ENCODE measurements around the gene ZNF230.

ZNF230 gene

DNA sequence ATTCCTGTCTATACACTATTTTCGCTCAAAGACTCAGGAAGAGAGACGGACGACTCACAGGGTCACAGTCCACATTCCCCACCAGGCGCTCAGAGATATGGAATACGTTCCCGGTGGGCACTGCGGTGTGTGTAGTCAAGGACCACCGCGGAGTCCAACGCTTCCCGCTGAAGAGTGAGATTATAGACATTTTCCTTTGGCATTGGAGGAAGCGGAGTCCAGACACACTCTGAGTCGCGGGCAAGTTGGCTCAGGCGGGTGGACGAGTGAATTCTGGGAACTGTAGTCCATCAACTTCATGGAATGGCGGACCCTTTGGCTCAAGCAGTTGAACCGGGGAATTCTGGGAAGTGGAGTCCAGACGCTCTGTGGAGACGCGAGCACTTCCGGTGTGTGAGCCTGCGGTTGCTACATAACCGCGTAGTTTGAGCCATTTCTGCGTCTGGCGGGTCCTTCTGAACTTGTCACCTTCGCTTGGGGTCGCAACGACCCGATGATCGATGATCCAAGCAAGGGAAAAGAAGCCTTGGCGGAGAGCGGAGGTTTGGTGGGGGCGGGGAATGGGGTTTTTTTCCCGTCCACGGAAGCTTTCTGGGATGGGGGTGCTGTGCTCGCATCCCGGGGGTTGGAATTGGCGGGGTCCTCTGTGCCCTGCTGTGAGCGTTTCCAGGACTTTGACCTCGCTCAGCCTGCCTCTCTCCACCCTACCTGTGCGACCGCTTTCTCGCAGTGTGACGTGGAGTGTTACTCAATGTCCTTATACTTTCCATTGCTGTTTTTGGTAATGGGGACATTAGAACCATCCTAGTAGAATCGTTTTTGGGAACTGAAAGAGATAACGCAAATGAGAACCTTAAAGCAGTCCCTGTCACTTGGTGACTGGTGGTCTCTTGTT is at the start of gene ZNF230:
Gene ZNF230, plus strand, starts transcription at position 392 of the 895 bp plus-strand sequence. CDS start 4,122 bp downstream, outside the sequence.
- peak; percentile 67 for DNase-seq (ENCODE audit: low read depth)

DNA sequence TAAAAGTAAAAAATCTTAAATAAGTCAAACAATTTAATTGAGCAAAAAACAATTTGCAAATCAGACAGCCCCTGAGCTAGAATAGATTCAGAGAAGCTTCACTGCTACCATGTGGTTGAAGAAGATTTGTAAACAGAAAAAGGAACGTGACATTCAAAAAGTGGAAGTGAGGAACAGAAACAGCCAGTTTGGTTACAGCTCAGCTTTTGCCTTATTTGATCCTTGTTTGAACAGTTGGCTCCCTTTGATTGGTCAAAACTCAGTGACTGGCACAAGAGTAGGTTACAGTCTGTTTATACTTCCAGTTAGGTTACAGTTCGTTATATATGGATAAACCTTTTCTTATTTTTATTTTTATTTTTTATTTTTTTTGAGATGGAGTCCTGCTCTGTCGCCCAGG is 45.9 kb upstream of the ZNF230 start:
- DNase-seq (ENCODE audit: low read depth): no peak

DNA sequence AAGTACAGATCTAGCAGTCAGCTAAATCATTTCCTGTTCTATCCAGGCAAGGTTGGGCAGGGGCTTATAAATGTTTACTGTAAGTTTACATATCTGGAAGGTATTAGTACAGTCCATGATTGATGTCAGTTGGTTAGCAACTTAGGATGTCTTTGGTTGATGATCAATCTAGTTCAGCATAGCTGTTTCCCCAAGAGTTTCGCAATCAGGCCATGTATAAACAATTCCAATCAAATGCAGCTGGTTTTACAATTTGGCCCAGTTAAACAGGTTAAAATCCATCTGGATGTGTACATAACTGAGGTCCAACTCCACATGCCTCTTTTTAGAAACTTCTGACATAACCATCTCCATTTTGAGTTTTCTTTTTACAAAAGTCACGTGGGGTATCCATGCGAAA is 44.9 kb upstream of the ZNF230 start:
- DNase-seq (ENCODE audit: low read depth): no peak

- no peak for DNase-seq (ENCODE audit: low read depth)
Measured at GRCh38 chr19:43960411-43960810, 42.3 kb upstream of the ZNF230 start.

DNA sequence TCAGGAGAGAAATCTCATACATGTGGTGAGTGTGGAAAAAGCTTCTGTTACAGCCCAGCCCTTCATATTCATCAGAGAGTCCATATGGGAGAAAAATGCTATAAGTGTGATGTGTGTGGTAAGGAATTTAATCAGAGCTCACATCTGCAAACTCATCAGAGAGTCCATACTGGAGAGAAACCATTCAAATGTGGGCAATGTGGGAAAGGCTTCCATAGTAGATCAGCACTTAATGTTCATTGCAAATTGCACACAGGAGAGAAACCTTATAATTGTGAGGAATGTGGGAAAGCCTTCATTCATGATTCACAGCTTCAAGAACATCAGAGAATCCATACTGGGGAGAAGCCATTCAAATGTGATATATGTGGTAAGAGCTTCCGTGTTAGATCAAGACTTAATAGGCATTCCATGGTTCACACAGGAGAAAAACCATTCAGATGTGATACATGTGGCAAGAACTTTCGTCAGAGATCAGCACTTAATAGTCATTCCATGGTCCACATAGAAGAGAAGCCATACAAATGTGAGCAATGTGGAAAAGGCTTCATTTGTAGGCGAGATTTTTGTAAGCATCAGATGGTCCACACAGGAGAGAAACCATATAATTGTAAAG is 36.6 kb upstream of the ZNF230 start:
- no peak for DNase-seq (ENCODE audit: low read depth)

DNA sequence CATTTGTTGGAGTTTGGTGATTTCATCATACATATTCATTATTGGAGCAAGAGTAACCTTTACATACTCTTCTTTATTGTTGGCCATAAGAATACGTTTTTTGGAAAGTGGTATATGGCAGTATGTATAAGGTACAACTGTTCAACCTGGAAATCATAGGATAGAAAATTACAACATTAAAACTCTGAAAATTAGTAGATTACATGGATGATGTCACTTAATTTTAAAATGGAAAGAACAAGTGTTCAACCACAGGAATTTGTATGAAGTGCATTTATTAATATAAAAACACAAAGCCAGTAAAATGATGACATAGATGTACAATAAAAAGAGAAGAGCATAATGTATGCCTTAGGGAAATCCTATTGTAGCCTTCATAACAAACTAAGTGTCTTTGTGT is 26.0 kb upstream of the ZNF230 start:
- DNase-seq (ENCODE audit: low read depth): no peak

DNA sequence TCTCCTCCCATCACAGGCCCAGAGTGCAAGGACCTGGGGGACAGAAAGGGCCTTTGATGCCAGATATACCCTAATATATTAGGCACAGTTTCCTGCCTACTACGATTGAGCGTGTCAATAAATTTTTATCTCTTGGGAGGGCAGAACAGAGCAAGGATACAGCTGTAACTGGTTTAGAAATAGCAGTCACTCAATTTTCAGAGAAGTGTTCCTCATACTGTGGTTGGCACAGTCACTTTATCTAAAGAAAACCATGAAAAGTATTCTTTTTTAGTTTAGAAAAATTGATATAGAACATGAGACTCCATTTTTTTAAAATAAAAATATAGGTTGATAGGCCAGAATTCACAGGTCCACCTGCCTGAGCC is 19.2 kb upstream of the ZNF230 start:
- no peak for DNase-seq (ENCODE audit: low read depth)

- peak; percentile 56 for DNase-seq (ENCODE audit: low read depth)
Measured at GRCh38 chr19:43983912-43984686, 18.7 kb upstream of the ZNF230 start, which contains the start of gene ZNF155. Gene ZNF155, plus strand, starts transcription at chr19:43984188. Its CDS starts 4,356 bp downstream, at chr19:43988544.

GRCh38 chr19:43984687-43985000 is 18.1 kb upstream of the ZNF230 start:
- no peak for DNase-seq (ENCODE audit: low read depth)

DNA sequence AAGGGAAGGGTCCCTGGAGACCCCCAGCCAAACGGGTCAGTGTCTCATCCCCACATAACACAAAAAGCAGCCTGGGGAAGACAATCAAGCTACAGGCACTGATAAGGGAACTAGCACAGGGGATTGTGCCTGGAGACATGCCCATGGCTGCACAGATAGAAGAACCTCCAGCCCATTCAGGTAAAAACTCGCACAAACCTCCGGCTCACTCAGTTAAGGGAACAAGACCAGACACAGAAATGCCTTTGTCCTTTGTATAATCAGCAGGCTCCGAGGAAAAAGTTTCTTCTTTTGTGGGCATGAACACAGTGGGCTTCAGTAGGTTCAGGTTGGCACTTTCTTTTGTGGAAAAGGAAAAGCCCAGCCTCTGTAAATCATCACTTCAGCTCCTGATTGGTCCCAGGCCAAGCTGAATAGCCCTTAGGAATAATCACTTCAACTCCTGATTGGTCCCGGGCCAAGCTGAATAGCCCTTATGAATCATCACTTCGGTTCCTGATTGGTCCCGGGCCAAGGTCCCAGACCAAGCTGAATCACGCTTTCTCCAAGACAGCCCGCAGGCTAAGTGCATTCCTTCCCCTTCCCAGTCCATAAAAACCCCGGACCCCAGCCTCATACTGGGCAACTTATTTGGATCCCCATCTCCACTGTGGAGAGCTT is 5.0 kb upstream of the ZNF230 start:
- no peak for DNase-seq (ENCODE audit: low read depth)

GRCh38 chr19:44002212-44002565 is 568 bp upstream of the ZNF230 start:
- DNase-seq (ENCODE audit: low read depth): no peak

- DNase-seq (ENCODE audit: low read depth): no peak
Measured at GRCh38 chr19:44003461-44004009, 778 bp downstream of the ZNF230 start.

DNA sequence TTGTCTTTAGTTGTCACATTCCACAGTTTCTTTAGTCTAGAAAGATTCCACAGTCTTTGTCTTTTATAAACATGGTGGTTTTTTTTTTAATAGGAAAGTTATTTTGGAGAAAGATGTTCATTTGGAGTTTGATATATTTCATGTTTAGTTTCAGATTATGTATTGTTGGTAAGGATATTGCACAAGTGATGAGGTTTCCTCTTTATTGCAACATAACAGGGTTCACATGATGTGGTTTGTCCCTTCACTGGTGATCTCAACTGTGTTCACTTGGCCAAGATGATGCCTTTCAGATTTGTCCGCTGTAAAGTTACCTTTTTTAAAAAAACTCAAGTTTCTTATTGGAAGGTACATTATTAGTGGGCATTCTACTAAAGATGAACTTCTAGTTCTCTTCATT is 3.2 kb downstream of the ZNF230 start:
- DNase-seq (ENCODE audit: low read depth): no peak

GRCh38 chr19:44007473-44007872 is 4.7 kb downstream of the ZNF230 start:
- DNase-seq (ENCODE audit: low read depth): no peak

- DNase-seq (ENCODE audit: low read depth): no peak
Measured at GRCh38 chr19:44010468-44010867, 7.7 kb downstream of the ZNF230 start.

- no peak for DNase-seq (ENCODE audit: low read depth)
Measured at GRCh38 chr19:44019498-44019897, 16.7 kb downstream of the ZNF230 start.

DNA sequence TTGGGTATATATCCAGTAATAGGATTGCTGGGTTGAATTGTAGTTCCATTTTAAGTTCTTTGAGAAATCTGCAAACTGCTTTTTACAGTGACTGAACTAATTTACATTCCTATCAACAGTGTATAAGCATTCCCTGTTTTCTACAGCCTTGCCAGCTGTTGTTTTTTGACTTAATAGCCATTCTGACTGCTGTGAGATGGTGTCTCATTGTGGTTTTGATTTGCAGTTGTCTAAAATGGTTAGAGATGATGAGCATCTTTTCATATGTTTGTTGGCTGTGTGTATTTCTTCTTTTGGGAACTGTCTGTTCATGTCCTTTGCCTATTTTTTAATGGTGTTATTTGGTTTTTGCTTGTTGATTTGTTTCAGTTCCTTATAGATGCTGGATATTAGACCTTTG is 18.5 kb downstream of the ZNF230 start:
- no peak for DNase-seq (ENCODE audit: low read depth)

DNA sequence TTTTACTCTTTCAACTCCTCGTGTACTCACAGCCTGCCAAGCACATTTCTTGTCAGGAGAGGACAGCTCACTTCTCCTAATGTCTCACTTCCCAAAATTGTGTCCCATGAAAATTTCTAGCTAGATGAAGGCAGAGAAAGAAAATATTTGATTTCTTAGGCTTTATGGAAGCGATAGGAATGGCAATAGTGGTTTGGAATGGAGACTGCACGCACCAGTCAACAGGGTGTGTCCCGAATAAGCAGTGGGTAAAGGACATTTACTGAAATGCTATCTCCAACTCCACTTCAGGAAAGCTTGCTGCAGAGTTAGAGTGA is 22.1 kb downstream of the ZNF230 start:
- DNase-seq (ENCODE audit: low read depth): no peak

DNA sequence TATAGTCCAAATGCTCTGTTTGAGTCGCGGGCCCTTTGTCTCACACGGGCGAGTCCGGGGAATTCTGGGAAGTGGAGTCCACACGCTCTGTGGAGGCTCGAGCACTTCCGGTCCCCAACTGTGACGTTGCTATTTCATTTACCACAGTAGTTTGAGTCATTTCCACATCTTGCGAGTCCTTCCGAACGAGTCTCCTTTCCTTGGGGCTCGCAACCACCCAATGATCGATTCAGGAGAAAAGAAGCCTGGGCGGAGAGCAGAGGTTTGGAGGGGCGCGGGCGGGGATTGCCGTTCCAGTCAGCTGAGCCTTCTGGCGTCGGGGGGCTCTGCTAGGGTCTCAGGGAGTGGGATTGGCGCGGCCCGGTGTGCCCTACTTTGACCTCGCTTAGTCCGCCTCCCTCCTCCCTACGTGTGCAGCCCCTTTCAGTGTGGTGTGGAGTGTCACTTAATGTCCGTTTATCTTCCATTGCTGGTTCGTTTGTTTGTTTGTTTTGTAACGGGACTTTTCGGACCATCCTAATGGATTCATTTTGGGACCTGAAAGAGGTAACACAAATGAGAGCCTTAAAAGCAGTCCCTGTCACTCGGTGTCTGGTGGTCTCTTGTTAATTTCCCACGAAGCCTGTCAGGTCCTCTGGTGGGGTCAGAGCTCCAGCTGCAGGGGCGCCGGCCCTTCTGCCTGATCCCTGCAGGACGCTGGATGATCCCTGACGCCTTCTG is 22.6 kb downstream of the ZNF230 start, which contains the start of gene ZNF222:
Gene ZNF222, plus strand, starts transcription at position 163 of the 720 bp plus-strand sequence. Its CDS starts 58 bp downstream, at position 221.
- peak; percentile 67 for DNase-seq (ENCODE audit: low read depth)

DNA sequence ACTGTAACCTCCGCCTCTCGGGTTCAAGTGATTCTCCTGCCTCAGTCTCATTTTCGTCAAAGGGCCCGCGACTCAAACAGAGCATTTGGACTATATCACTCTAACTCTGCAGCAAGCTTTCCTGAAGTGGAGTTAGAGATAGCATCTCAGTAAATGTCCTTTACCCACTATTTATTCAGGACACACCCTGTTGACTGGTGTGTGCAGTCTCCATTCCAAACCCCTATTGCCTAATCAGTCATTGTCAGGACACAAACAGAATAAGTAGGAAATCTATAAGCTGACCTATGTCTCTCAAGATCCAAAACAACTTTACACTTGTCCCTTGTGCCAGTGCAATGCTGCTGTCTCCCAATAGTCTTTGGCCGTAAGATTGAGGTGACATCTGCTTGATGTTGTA is 23.9 kb downstream of the ZNF230 start:
- DNase-seq (ENCODE audit: low read depth): no peak

DNA sequence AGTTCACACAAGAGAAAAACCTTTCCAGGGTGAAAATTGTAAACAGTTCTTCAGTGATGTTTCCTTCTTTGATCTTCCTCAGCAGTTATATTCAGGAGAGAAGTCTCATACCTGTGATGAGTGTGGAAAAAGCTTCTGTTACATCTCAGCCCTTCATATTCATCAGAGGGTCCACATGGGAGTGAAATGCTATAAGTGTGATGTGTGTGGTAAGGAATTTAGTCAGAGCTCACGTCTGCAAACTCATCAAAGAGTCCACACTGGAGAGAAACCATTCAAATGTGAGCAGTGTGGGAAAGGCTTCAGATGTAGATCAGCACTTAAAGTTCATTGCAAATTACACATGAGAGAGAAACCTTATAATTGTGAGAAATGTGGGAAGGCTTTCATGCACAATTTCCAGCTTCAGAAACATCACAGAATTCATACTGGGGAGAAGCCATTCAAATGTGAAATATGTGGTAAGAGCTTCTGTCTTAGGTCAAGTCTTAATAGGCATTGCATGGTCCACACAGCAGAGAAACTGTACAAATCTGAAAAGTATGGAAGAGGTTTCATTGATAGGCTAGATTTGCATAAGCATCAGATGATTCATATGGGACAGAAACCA is 29.3 kb downstream of the ZNF230 start:
- DNase-seq (ENCODE audit: low read depth): no peak
